ENCODE measurements around the gene CMC2.

Gene CMC2

GRCh38 chr16:80993307-80993706, 13.4 kb downstream of the CMC2 start:
- H4K20me1 ChIP-seq (ENCODE audit: control insufficient read depth, insufficient read depth, low read depth, low read length), result peaks cover 3% of the 10 kb centered on the region; the same call in 1 of the 2 replicates
- H3K9me2 ChIP-seq (replicated peaks; ENCODE audit: control insufficient read depth, low read length), result no peaks in the 10 kb centered on the region
- no peak overlapping the region for H3K4me2 ChIP-seq (ENCODE audit: low read length)
- TF ChIP-seq CTCF (IDR thresholded peaks at IDR 0.05; ENCODE audit: low read depth, low read length, poor library complexity, severe bottlenecking) (no peak), EZH2phosphoT487 (IDR thresholded peaks at IDR 0.05; ENCODE audit: borderline replicate concordance, low read length) (no peak)
- peaks cover 42% of the 10 kb centered on the region for H3K36me3 ChIP-seq (ENCODE audit: control insufficient read depth, low read length)
- no peaks in the 10 kb centered on the region for H3K27me3 ChIP-seq (ENCODE audit: control insufficient read depth, low read length)
- peaks cover 10% of the 10 kb centered on the region; the same call in 1 of the 2 replicates for H3F3A ChIP-seq (ENCODE audit: control insufficient read depth, insufficient read depth)
- H3K79me2 ChIP-seq (ENCODE audit: control insufficient read depth, low read length), result peaks cover 78% of the 10 kb centered on the region
- peaks cover 32% of the 10 kb centered on the region for H3K4me1 ChIP-seq (ENCODE audit: control insufficient read depth, low read length)
- H3K4me3 ChIP-seq (ENCODE audit: low read length), result no peak overlapping the region
- H3K27ac ChIP-seq (ENCODE audit: low read depth, low read length), result no peak overlapping the region
- no peaks in the 10 kb centered on the region for H3K9me3 ChIP-seq (ENCODE audit: control insufficient read depth, insufficient read depth, low read length)

- Histone ChIP-seq H3F3A (ENCODE audit: control insufficient read depth, insufficient read depth) (peaks cover 9% of the 10 kb centered on the region; the same call in 1 of the 2 replicates), H3K4me1 (ENCODE audit: control insufficient read depth, low read length) (peaks cover 27% of the 10 kb centered on the region), H3K27me3 (ENCODE audit: control insufficient read depth, low read length) (no peaks in the 10 kb centered on the region), H3K4me3 (ENCODE audit: low read length) (no peak overlapping the region), H3K79me2 (ENCODE audit: control insufficient read depth, low read length) (peaks cover 76% of the 10 kb centered on the region), H4K20me1 (ENCODE audit: control insufficient read depth, insufficient read depth, low read depth, low read length) (peaks cover 3% of the 10 kb centered on the region; the same call in 1 of the 2 replicates), H3K4me2 (ENCODE audit: low read length) (no peak overlapping the region), H3K9me3 (ENCODE audit: control insufficient read depth, insufficient read depth, low read length) (no peaks in the 10 kb centered on the region), H3K36me3 (ENCODE audit: control insufficient read depth, low read length) (peaks cover 45% of the 10 kb centered on the region), H3K27ac (ENCODE audit: low read depth, low read length) (no peak overlapping the region), H3K9me2 (replicated peaks; ENCODE audit: control insufficient read depth, low read length) (no peaks in the 10 kb centered on the region)
- TF ChIP-seq EZH2phosphoT487 (IDR thresholded peaks at IDR 0.05; ENCODE audit: borderline replicate concordance, low read length), result no peak
- TF ChIP-seq CTCF (IDR thresholded peaks at IDR 0.05; ENCODE audit: low read depth, low read length, poor library complexity, severe bottlenecking), result no peak
Observed at GRCh38 chr16:80992676-80993293, 13.9 kb downstream of the CMC2 start.

- TF ChIP-seq EZH2phosphoT487 (IDR thresholded peaks at IDR 0.05; ENCODE audit: borderline replicate concordance, low read length) (no peak), CTCF (IDR thresholded peaks at IDR 0.05; ENCODE audit: low read depth, low read length, poor library complexity, severe bottlenecking) (no peak)
- Histone ChIP-seq H3K36me3 (ENCODE audit: control insufficient read depth, low read length) (peaks cover 40% of the 10 kb centered on the region), H3K79me2 (ENCODE audit: control insufficient read depth, low read length) (peaks cover 70% of the 10 kb centered on the region), H3K4me1 (ENCODE audit: control insufficient read depth, low read length) (peaks cover 19% of the 10 kb centered on the region), H3K9me2 (replicated peaks; ENCODE audit: control insufficient read depth, low read length) (no peaks in the 10 kb centered on the region), H3K9me3 (ENCODE audit: control insufficient read depth, insufficient read depth, low read length) (no peaks in the 10 kb centered on the region), H3K27ac (ENCODE audit: low read depth, low read length) (no peak overlapping the region), H4K20me1 (ENCODE audit: control insufficient read depth, insufficient read depth, low read depth, low read length) (peaks cover 3% of the 10 kb centered on the region; the same call in 1 of the 2 replicates), H3F3A (ENCODE audit: control insufficient read depth, insufficient read depth) (0 out of 2 replicates have a peak, but pooled peaks cover 3% of the 10 kb centered on the region), H3K27me3 (ENCODE audit: control insufficient read depth, low read length) (no peaks in the 10 kb centered on the region), H3K4me3 (ENCODE audit: low read length) (no peak overlapping the region), H3K4me2 (ENCODE audit: low read length) (no peak overlapping the region)
Observed at GRCh38 chr16:80991792-80992430, 14.8 kb downstream of the CMC2 start.
